Measurements from ENCODE around the gene LDHAL6A. TPM values are rescaled to one million over a fixed set of nuclear protein-coding genes. Genes with fewer than 3 reads are reported as not detected.

Gene LDHAL6A
- total RNA-seq, 2 donors from 2014 or later: not detected

- Histone ChIP-seq H3K27me3 (replicated peaks; ENCODE audit: insufficient read depth) (no peaks in the 10 kb centered on the region), H3K36me3 (no peaks in the 10 kb centered on the region), H3K4me3 (no peak overlapping the region), H3K9me3 (no peaks in the 10 kb centered on the region), H3K4me1 (ENCODE audit: control insufficient read depth in 1 of 2, low read depth in 2 of 2) (peaks cover 12 to 23% of the 10 kb centered on the region in 2 donors), H3K27ac (no peak overlapping the region)
- ATAC-seq (ENCODE audit: insufficient number of reproducible peaks, low FRiP score, low read depth): no peak
- DNase-seq (ENCODE audit: low spot score): no peak
- no peak for TF ChIP-seq CTCF (IDR thresholded peaks at IDR 0.05)
Observed at GRCh38 chr11:18524248-18524647, 68.6 kb downstream of the LDHAL6A start.

- H3K4me3 ChIP-seq: peak overlapping the region; percentile 97
- H3K27me3 ChIP-seq (replicated peaks; ENCODE audit: insufficient read depth): no peaks in the 10 kb centered on the region
- H3K36me3 ChIP-seq: no peaks in the 10 kb centered on the region
- H3K4me1 ChIP-seq (ENCODE audit: control insufficient read depth in 1 of 2, low read depth in 2 of 2): peaks cover 12 to 23% of the 10 kb centered on the region in 2 donors
- DNase-seq (ENCODE audit: low spot score) (no peak), ATAC-seq (ENCODE audit: insufficient number of reproducible peaks, low FRiP score, low read depth) (no peak)
- H3K27ac ChIP-seq: peak overlapping the region; percentile 92 to 96
- TF ChIP-seq CTCF (IDR thresholded peaks at IDR 0.05): no peak
- no peaks in the 10 kb centered on the region for H3K9me3 ChIP-seq
Observed at GRCh38 chr11:18526130-18526520, 70.5 kb downstream of the LDHAL6A start.

GRCh38 chr11:18526521-18527296, 71.1 kb downstream of the LDHAL6A start, which contains the start of gene TSG101:
TSG101 (minus strand) TSS chr11:18526942; CDS start chr11:18526816, 126 bp downstream.
- DNase-seq (ENCODE audit: low spot score) (peak; percentile 78), ATAC-seq (ENCODE audit: insufficient number of reproducible peaks, low FRiP score, low read depth) (peak; percentile 97)
- Histone ChIP-seq H3K4me3 (peak within 1 kb of the TSS; percentile 97), H3K27me3 (replicated peaks; ENCODE audit: insufficient read depth) (no peaks in the 10 kb centered on the region), H3K27ac (peak within 1 kb of the TSS; percentile 92 to 96), H3K9me3 (no peaks in the 10 kb centered on the region), H3K36me3 (no peaks in the 10 kb centered on the region), H3K4me1 (ENCODE audit: control insufficient read depth in 1 of 2, low read depth in 2 of 2) (peaks cover 12 to 23% of the 10 kb centered on the region in 2 donors)
- no peak for TF ChIP-seq CTCF (IDR thresholded peaks at IDR 0.05)

GRCh38 chr11:18527512-18527911, 71.9 kb downstream of the LDHAL6A start:
- no peaks in the 10 kb centered on the region for H3K9me3 ChIP-seq
- no peak for DNase-seq (ENCODE audit: low spot score)
- peak overlapping the region; percentile 92 to 96 for H3K27ac ChIP-seq
- ATAC-seq (ENCODE audit: insufficient number of reproducible peaks, low FRiP score, low read depth): peak; percentile 22
- H3K36me3 ChIP-seq: no peaks in the 10 kb centered on the region
- H3K27me3 ChIP-seq (replicated peaks; ENCODE audit: insufficient read depth): no peaks in the 10 kb centered on the region
- TF ChIP-seq CTCF (IDR thresholded peaks at IDR 0.05): no peak
- H3K4me3 ChIP-seq: peak overlapping the region; percentile 97
- peaks cover 12 to 23% of the 10 kb centered on the region in 2 donors for H3K4me1 ChIP-seq (ENCODE audit: control insufficient read depth in 1 of 2, low read depth in 2 of 2)

Other genes starting within 250 kb of the LDHAL6A start
- gene SAA4, start 219.1 kb upstream of the LDHAL6A start, total RNA-seq: not detected
- 1 to 10 TPM; 2.0 to 2.5 TPM for gene SAA2, start 207.2 kb upstream of the LDHAL6A start, total RNA-seq
- gene SAA1, start 189.6 kb upstream of the LDHAL6A start, total RNA-seq: 10 to 100 TPM in 1 of 2 donors, 1 to 10 TPM in 1; 6.5 to 18.9 TPM
- 100 to 1,000 TPM in 1 of 2 donors, 10 to 100 TPM in 1; 42.9 to 139 TPM for gene HPS5, start 133.7 kb upstream of the LDHAL6A start, total RNA-seq
- 10 to 100 TPM; 32.9 to 58.1 TPM for gene GTF2H1, start 133.3 kb upstream of the LDHAL6A start, total RNA-seq
- 100 to 1,000 TPM; 495 to 814 TPM for gene LDHA, start 61.3 kb upstream of the LDHAL6A start, total RNA-seq
- not detected for gene LDHC, start 43.5 kb upstream of the LDHAL6A start, total RNA-seq
- 10 to 100 TPM; 67.0 to 68.4 TPM for gene TSG101, start 71.1 kb downstream of the LDHAL6A start, total RNA-seq
- gene UEVLD, start 132.9 kb downstream of the LDHAL6A start, total RNA-seq: 10 to 100 TPM; 22.2 to 23.7 TPM
- 10 to 100 TPM in 1 of 2 donors, not detected in 1; 17.3 TPM for gene MISFA, start 143.9 kb downstream of the LDHAL6A start, total RNA-seq
- 10 to 100 TPM in 1 of 2 donors, 1 to 10 TPM in 1; 9.6 to 25.3 TPM for gene SPTY2D1, start 178.5 kb downstream of the LDHAL6A start, total RNA-seq
- gene TMEM86A, start 242.9 kb downstream of the LDHAL6A start, total RNA-seq: 1 to 10 TPM; 5.3 to 8.3 TPM

All from thoracic aorta (tissue), 2 donors.